ENCODE results near the gene CIB4. TPM values are rescaled to one million over a fixed set of nuclear protein-coding genes. Genes with fewer than 3 reads are reported as not detected.

The CIB4 gene
- total and polyA plus RNA-seq, 2 donors (not counting 1 experiment from before 2014, with no cell fraction given), result not detected

DNA sequence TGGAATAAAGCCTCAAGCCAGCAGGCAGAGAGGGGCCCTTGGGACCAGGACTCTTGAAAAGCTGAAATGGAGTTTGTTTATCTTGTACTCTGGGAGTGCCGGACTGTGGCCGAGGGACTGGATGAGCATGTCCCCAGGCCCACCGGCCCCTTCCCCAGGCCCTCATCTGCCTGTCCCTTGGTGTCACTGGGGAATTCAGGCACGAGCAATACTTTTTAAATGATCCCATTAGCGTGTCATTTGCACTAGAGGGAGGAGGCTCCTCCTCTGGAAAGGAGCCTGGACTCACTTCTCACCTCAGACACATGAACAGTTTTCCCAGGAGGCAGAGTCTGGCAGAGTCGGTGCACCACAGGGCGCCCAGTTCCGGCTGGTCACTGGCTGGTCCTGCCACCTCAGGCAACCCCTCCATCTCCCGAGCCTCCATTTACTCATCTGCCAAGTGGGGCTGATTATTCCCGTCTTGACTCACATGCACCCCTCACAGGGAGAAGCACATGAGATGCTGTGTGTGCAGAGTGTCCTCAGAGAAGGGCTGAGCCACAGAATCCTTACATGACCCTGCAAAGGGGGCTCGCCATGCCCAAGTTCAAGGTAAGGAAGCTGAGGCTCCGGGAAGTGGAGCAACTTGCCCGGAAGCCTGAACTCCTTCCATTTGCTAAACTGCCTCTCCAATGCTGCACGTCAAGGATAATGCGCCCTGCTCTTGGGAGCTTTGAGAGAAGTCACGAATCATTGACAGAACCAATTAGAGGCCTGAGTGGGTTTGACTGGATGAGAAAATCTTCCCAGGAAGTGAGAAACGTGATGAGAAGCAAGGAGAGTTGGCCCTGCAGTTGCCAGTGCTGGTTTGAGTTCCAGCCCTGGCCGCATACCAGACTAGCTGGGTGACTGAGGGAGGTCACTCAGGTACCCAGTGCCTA, 26.7 kb downstream of the CIB4 start:
- no peak overlapping the region for H3K27ac Mint-ChIP-seq
- H3K27me3 ChIP-seq (replicated peaks in 1 of 4; ENCODE audit: control extremely low read depth in 1 of 4, control insufficient read depth in 3 of 4, insufficient read depth in 4 of 4, low read length in 3 of 4), result peaks cover 0 to 13% (median under 1%) of the 10 kb centered on the region in 4 experiments
- no peak overlapping the region for H3K4me3 Mint-ChIP-seq
- no peak for DNase-seq
- no peaks in the 10 kb centered on the region for H4K20me1 ChIP-seq (ENCODE audit: control insufficient read depth, insufficient read depth, low read length, poor library complexity, severe bottlenecking)
- CTCF ChIA-PET, result no interaction called here
- H3K9ac ChIP-seq (ENCODE audit: low read length), result no peak overlapping the region
- H2AFZ ChIP-seq (ENCODE audit: insufficient read depth, low read depth, low read length, poor library complexity, severe bottlenecking), result no peak overlapping the region
- peaks cover 18% of the 10 kb centered on the region for H3K27me3 Mint-ChIP-seq
- 95% methylated on average over 12 of the region's 18 CpGs for WGBS (ENCODE audit: insufficient coverage)
- no peaks in the 10 kb centered on the region for H3K9me3 ChIP-seq (ENCODE audit: control extremely low read depth in 1 of 3, control insufficient read depth in 2 of 3, insufficient read depth in 1 of 3, low read length in 2 of 3)
- no peak for ATAC-seq (ENCODE audit: low read depth)
- H3K4me3 ChIP-seq (ENCODE audit: control extremely low read depth in 1 of 5, extremely low read depth in 1 of 5, insufficient read depth in 1 of 5, low read depth in 2 of 5, low read length in 4 of 5), result no peak overlapping the region
- TF ChIP-seq EZH2 (IDR thresholded peaks at IDR 0.05; ENCODE audit: borderline replicate concordance, insufficient read depth, low read depth, low read length, poor library complexity, severe bottlenecking), result no peak
- TF ChIP-seq, protein P1, sequence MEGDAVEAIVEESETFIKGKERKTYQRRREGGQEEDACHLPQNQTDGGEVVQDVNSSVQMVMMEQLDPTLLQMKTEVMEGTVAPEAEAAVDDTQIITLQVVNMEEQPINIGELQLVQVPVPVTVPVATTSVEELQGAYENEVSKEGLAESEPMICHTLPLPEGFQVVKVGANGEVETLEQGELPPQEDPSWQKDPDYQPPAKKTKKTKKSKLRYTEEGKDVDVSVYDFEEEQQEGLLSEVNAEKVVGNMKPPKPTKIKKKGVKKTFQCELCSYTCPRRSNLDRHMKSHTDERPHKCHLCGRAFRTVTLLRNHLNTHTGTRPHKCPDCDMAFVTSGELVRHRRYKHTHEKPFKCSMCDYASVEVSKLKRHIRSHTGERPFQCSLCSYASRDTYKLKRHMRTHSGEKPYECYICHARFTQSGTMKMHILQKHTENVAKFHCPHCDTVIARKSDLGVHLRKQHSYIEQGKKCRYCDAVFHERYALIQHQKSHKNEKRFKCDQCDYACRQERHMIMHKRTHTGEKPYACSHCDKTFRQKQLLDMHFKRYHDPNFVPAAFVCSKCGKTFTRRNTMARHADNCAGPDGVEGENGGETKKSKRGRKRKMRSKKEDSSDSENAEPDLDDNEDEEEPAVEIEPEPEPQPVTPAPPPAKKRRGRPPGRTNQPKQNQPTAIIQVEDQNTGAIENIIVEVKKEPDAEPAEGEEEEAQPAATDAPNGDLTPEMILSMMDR (IDR thresholded peaks at IDR 0.05), result no peak
- peaks cover 14% of the 10 kb centered on the region for H3K4me1 Mint-ChIP-seq
- H3K36me3 ChIP-seq (replicated peaks in 1 of 2; ENCODE audit: control extremely low read depth in 1 of 2, control insufficient read depth in 1 of 2, extremely low read depth in 1 of 2, insufficient read depth in 2 of 2, low read length in 1 of 2), result no peaks in the 10 kb centered on the region
- POLR2A ChIA-PET, result no interaction called here
- H3K27ac ChIP-seq (ENCODE audit: low read length in 2 of 2), result no peak overlapping the region
- peaks cover 10 to 17% of the 10 kb centered on the region in 2 donors for H3K4me1 ChIP-seq (ENCODE audit: control insufficient read depth in 2 of 2, insufficient read depth in 2 of 2, low read length in 2 of 2)
- no peak overlapping the region for H3K4me2 ChIP-seq (replicated peaks; ENCODE audit: low read depth, low read length, poor library complexity, severe bottlenecking)
- no peaks in the 10 kb centered on the region for H3K9me3 Mint-ChIP-seq (ENCODE audit: insufficient read depth)
- intact Hi-C loops (cut with micrococcal nuclease), result no loop called here
- no peaks in the 10 kb centered on the region for H3K79me2 ChIP-seq (ENCODE audit: control insufficient read depth, insufficient read depth, low read length)

Data from B cell (primary cell).